GM18858 (cell line): ENCODE measurements around the gene AFF1.

Source experiments
- ATAC-seq: cut with Tn5 transposase; IDR thresholded peaks from one replicate; pipeline ENCODE4 v1.9.1; 2021; ENCODE audit not compliant: unreplicated experiment

Gene AFF1

GRCh38 chr4:86950831-86951525 lies 16.2 kb downstream of the AFF1 start:
- ATAC-seq, result no peak

- no peak for ATAC-seq
Observed at GRCh38 chr4:86955888-86956451, 21.2 kb downstream of the AFF1 start.

- ATAC-seq, result peak; percentile 50
Observed at GRCh38 chr4:86957215-86957614, 22.4 kb downstream of the AFF1 start.

GRCh38 chr4:86959588-86960500 lies 25.0 kb downstream of the AFF1 start:
- no peak for ATAC-seq

GRCh38 chr4:86960557-86960961 lies 25.7 kb downstream of the AFF1 start:
- ATAC-seq, result no peak

GRCh38 chr4:86961116-86961515 lies 26.3 kb downstream of the AFF1 start:
- no peak for ATAC-seq

GRCh38 chr4:86961605-86962295 lies 26.9 kb downstream of the AFF1 start:
- peak; percentile 85 for ATAC-seq

- no peak for ATAC-seq
Observed at GRCh38 chr4:86963697-86964096, 28.9 kb downstream of the AFF1 start.

GRCh38 chr4:86965019-86965976 lies 30.5 kb downstream of the AFF1 start:
- peak; percentile 54 for ATAC-seq

GRCh38 chr4:86967073-86967472 lies 32.3 kb downstream of the AFF1 start:
- no peak for ATAC-seq

- ATAC-seq, result no peak
Observed at GRCh38 chr4:86967798-86968197, 33.0 kb downstream of the AFF1 start.

- no peak for ATAC-seq
Observed at GRCh38 chr4:86968547-86968946, 33.7 kb downstream of the AFF1 start.

GRCh38 chr4:86970447-86971354 lies 35.9 kb downstream of the AFF1 start:
- no peak for ATAC-seq

GRCh38 chr4:86971355-86971683 lies 36.5 kb downstream of the AFF1 start:
- ATAC-seq, result no peak

- no peak for ATAC-seq
Observed at GRCh38 chr4:86972997-86973396, 38.2 kb downstream of the AFF1 start.

- no peak for ATAC-seq
Observed at GRCh38 chr4:86973668-86974067, 38.9 kb downstream of the AFF1 start.

GRCh38 chr4:86974551-86974994 lies 39.8 kb downstream of the AFF1 start:
- ATAC-seq, result no peak

GRCh38 chr4:86975927-86976326 lies 41.1 kb downstream of the AFF1 start:
- no peak for ATAC-seq

GRCh38 chr4:86976801-86977485 lies 42.1 kb downstream of the AFF1 start:
- no peak for ATAC-seq
